SK-N-MC (cell line): ENCODE results near the gene MINDY3.
"Not testable (repeated sequence)": the region's sequence is repeated elsewhere in the genome, so short reads cannot be mapped to it uniquely, and the experiment has no call there.

Experiments used
- DNase-seq: peaks from one replicate; pipeline ENCODE4 v3.0.0-alpha.2; 2011; ENCODE audit warnings: low read depth, low spot score
- H3K27ac ChIP-seq: fragments of 200-600 bp; sonication (generic); 2 replicates; pipeline ENCODE4 v1.5.1; 2016; ENCODE audit warnings: mixed run types
- H3K36me3 ChIP-seq: fragments of 200-600 bp; sonication (generic); 2 replicates; pipeline ENCODE4 v1.6.1; 2017; ENCODE audit warnings: antibody characterized with exemption, low read length, mixed read lengths; ENCODE audit not compliant: insufficient read depth
- H3K4me3 ChIP-seq: fragments of 200-600 bp; sonication (generic); 2 replicates; pipeline ENCODE4 v1.5.1; 2016
- H3K9ac ChIP-seq: fragments of 200-600 bp; sonication (generic); 2 replicates; pipeline ENCODE4 v1.8.0; 2017; ENCODE audit warnings: mixed run types, mixed read lengths; ENCODE audit not compliant: insufficient read length
- H3K9me3 ChIP-seq: fragments of 200-600 bp; sonication (generic); 2 replicates; pipeline ENCODE4 v1.6.1; 2017; ENCODE audit warnings: low read depth, mild to moderate bottlenecking, antibody characterized with exemption, low read length, moderate library complexity, mixed read lengths
- EZH2 ChIP-seq: fragments of 200-600 bp; sonication (generic); IDR thresholded peaks from one replicate; pipeline ENCODE4 v1.6.1; 2017; ENCODE audit warnings: antibody characterized with exemption
- FOXP2 ChIP-seq: optimal IDR thresholded peaks from 2 replicates; pipeline ENCODE3; 2011; ENCODE audit warnings: mild to moderate bottlenecking, moderate library complexity; ENCODE audit not compliant: insufficient read depth; ENCODE audit errors: extremely low read length, control extremely low read depth
- POLR2AphosphoS5 ChIP-seq: IDR thresholded peaks from 2 replicates; pipeline ENCODE4 v1.6.1; 2012; ENCODE audit warnings: mild to moderate bottlenecking, low read depth, low read length, borderline replicate concordance

Gene MINDY3

DNA sequence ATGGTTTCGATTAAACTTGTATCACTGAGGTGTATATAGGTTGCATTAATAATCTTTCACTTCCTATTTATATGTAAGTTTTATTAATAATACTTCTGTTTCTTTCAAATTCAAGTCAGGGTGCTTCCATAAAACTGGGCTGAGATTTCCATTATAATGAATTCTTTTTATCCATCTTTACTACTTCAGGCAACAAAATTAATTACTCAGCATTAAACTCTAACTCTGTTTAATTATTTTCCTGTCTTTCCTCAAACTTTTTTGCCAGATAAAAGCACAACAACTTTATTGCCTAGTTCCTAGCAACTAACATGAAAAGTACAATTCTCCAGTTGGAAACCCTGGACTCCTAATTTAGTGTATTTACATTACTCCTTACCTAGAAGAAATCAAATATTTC lies 3.0 kb upstream of the MINDY3 start:
- Histone ChIP-seq H3K4me3 (no peak overlapping the region), H3K9me3 (no peaks in the 10 kb centered on the region), H3K36me3 (no peaks in the 10 kb centered on the region), H3K9ac (no peak overlapping the region), H3K27ac (no peak overlapping the region)
- DNase-seq = no peak
- TF ChIP-seq EZH2 (no peak), POLR2AphosphoS5 (no peak), FOXP2 (no peak)

DNA sequence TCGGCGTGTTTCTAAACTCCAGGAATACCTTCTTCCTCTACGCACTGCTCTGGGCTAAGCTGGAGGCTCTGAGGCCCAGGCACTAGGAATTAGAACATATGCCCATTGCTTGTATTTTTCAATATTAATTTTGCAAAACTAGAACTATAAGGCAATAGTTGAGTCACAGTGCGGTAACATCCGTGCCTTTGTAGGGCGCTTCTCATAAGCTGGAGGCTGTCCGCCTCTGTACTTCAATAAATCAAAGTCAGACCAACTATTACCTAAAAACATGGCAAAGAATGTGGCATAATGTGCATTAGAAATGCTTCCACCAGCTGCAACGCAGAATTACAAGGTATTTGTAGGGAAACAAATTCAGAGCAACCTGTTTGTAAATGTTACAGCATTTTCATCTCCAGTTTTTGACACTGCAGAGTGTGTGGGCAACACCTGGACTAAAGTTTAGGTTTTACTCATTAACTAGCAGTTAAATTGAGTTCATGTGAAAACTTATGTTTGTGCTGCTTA lies 440 bp upstream of the MINDY3 start:
- DNase-seq = no peak
- H3K36me3 ChIP-seq = no peaks in the 10 kb centered on the region
- no peaks in the 10 kb centered on the region for H3K9me3 ChIP-seq
- H3K4me3 ChIP-seq = peak overlapping the region; percentile 86
- H3K27ac ChIP-seq = no peak overlapping the region
- TF ChIP-seq EZH2 (no peak), POLR2AphosphoS5 (no peak), FOXP2 (no peak)
- peak overlapping the region; percentile 58 for H3K9ac ChIP-seq

GRCh38 chr10:15859509-15859905 lies 800 bp downstream of the MINDY3 start:
- H3K27ac ChIP-seq = no peak overlapping the region
- TF ChIP-seq EZH2 (no peak), FOXP2 (no peak), POLR2AphosphoS5 (no peak)
- no peaks in the 10 kb centered on the region for H3K36me3 ChIP-seq
- H3K4me3 ChIP-seq = peak overlapping the region; percentile 86
- no peak for DNase-seq
- H3K9me3 ChIP-seq = no peaks in the 10 kb centered on the region
- peak overlapping the region; percentile 81 for H3K9ac ChIP-seq

DNA sequence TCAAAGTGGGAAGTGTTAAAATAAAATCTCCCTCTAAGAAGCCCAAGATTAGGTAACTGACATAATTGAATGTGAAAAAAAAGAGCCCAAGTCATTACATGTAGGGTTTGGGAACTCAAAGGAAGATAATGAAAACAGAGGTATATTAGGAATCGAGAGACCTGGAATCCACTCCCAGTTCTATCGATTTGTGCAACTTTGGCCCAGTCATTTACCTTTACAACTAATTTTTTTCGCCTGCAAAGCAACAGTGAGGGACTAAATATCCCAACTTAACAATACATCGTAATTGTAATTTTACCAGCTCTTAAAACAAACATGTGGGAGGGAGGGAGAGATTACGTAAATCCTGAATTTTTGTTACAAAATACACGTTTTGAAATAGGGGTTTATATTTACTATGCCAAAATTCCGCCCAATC lies 1.4 kb downstream of the MINDY3 start:
- peak overlapping the region; percentile 86 for H3K4me3 ChIP-seq
- TF ChIP-seq FOXP2 (no peak), EZH2 (no peak), POLR2AphosphoS5 (no peak)
- no peaks in the 10 kb centered on the region for H3K9me3 ChIP-seq
- DNase-seq = no peak
- H3K36me3 ChIP-seq = no peaks in the 10 kb centered on the region
- no peak overlapping the region for H3K27ac ChIP-seq
- H3K9ac ChIP-seq = peak overlapping the region; percentile 81

DNA sequence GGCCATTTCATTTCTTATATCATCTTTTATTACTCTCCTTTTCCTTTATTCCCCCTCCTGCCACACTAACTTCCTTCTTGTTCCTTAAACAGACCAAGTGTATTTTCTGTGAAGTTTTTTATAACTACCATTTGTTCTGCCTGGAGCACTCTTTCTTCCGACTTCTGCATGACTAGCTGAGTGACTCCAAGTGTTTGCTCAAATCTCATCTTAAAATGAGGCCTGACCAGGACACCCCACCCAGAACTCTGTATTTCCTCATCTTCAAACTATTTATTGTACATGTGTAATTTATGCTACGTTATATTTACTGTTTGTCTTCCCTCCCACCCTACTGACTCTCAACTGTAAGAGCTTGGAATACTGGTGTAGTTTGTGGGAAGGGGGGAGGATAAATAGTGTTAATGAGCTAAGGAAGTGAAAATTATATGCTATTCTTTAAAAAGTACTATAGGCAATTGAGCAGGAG lies 3.2 kb downstream of the MINDY3 start:
- no peak overlapping the region for H3K9ac ChIP-seq
- TF ChIP-seq POLR2AphosphoS5 (no peak), EZH2 (no peak), FOXP2 (no peak)
- no peak overlapping the region; the same call in 1 of the 2 replicates for H3K4me3 ChIP-seq
- H3K9me3 ChIP-seq = no peaks in the 10 kb centered on the region
- DNase-seq = no peak
- no peaks in the 10 kb centered on the region for H3K36me3 ChIP-seq
- peak overlapping the region; percentile 50; the same call in 1 of the 2 replicates for H3K27ac ChIP-seq

DNA sequence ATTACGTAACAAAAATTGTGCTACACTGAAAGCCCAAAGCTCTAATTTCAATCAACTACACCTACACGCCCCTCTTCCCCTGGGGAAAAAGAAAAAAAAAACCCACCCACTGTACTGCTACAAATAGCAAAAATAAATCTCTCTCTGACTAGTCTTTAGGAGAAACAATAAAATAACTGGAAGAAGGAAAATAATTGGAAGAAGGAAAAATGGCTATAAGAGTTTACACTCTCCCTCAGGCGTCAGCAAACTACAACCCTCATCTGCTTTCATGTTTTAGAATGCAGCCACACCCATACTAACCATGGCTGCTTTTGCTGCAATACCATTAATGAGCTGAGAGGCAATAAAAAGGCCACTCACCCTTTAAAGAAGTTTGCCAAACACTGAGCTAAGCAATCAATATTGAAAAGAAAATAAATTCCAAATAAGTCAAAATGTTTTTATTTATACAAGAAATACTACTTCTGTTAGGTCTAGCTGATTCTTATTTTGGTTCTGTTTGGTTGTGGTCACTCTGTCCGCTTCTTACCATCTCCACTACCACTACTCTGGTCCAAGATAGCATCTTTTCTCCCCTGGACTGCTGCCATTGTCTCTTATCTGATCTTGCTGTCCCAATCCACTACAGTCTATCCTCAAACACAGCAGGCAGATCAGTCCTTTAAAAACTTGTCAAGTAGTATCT lies 3.8 kb downstream of the MINDY3 start:
- Histone ChIP-seq H3K27ac (peak overlapping the region; percentile 50; the same call in 1 of the 2 replicates), H3K36me3 (no peaks in the 10 kb centered on the region), H3K4me3 (no peak overlapping the region; the same call in 1 of the 2 replicates), H3K9me3 (no peaks in the 10 kb centered on the region), H3K9ac (no peak overlapping the region)
- TF ChIP-seq POLR2AphosphoS5 = no peak
- no peak for TF ChIP-seq EZH2
- no peak for TF ChIP-seq FOXP2
- DNase-seq = no peak

- H3K36me3 ChIP-seq = no peaks in the 10 kb centered on the region
- TF ChIP-seq POLR2AphosphoS5 = no peak
- TF ChIP-seq FOXP2 = no peak
- TF ChIP-seq EZH2 = no peak
- H3K4me3 ChIP-seq = no peak overlapping the region
- no peaks in the 10 kb centered on the region for H3K9me3 ChIP-seq
- no peak overlapping the region for H3K27ac ChIP-seq
- no peak overlapping the region for H3K9ac ChIP-seq
- DNase-seq = no peak
Measured at GRCh38 chr10:15853800-15854199, 6.5 kb downstream of the MINDY3 start.

GRCh38 chr10:15852111-15852557 lies 8.2 kb downstream of the MINDY3 start:
- no peak overlapping the region for H3K27ac ChIP-seq
- no peaks in the 10 kb centered on the region for H3K9me3 ChIP-seq
- TF ChIP-seq FOXP2 = no peak
- no peak overlapping the region for H3K9ac ChIP-seq
- H3K36me3 ChIP-seq = no peaks in the 10 kb centered on the region
- no peak for DNase-seq
- no peak overlapping the region for H3K4me3 ChIP-seq

DNA sequence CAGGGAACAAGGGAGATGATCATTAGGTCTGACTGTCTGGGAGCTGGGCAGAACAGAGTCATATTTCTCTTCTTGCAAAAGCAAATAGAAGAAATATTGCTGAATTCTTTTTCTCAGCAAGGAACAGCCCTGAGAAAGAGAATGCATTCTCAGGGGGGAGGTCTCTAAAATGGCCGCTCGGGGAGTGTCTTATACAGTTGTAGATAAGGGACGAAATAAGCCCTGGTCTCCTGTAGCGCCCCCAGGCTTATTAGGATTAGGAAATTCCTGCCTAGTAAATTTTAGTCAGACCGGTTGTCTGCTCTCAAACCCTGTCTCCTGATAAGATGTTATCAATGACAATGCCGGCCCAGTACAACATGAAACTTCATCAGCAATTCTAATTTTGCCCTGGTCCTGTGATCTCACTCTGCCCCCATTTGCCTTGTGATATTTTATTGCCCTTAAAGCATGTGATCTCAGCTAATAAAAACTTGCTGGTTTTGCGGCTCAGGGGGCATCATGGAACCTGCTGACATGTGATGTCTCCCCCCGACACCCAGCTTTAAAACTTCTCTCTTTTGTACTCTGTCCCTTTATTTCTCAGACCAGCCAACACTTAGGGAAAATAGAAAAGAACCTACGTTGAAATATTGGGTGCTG lies 9.8 kb downstream of the MINDY3 start:
- H3K4me3 ChIP-seq, H3K9me3 ChIP-seq, DNase-seq, H3K27ac ChIP-seq, H3K9ac ChIP-seq, H3K36me3 ChIP-seq: not testable (repeated sequence)
